Fibroblast of lung (primary cell): ENCODE results near the gene TERT. TPM values are rescaled to one million over a fixed set of nuclear protein-coding genes. Genes with fewer than 3 reads are reported as not detected.

Experiments
- DNase-seq, 2 donors: peaks; one replicate each; pipeline versions ENCODE4 v3.0.0 to v3.0.0-alpha.2; 2010; ENCODE audit warnings: low read depth in 2 of 2
- H2AFZ ChIP-seq: 2 replicates; pipeline ENCODE4 v1.5.1; 2012; ENCODE audit warnings: low read length, control low read depth, inconsistent platforms
- H3K27ac ChIP-seq: 2 replicates; pipeline ENCODE4 v1.5.1; 2011; ENCODE audit warnings: low read length, control low read depth; ENCODE audit not compliant: insufficient read depth
- H3K27me3 ChIP-seq: 2 replicates; pipeline ENCODE4 v1.5.1; 2011; ENCODE audit warnings: mild to moderate bottlenecking, low read length; ENCODE audit not compliant: control insufficient read depth, insufficient read depth
- H3K36me3 ChIP-seq: 2 replicates; pipeline ENCODE4 v1.5.1; 2011; ENCODE audit warnings: low read length; ENCODE audit not compliant: control insufficient read depth, insufficient read depth
- H3K4me1 ChIP-seq: 2 replicates; pipeline ENCODE4 v1.5.1; 2011; ENCODE audit warnings: low read length; ENCODE audit not compliant: control insufficient read depth, insufficient read depth; ENCODE audit errors: extremely low read depth
- H3K4me2 ChIP-seq: 2 replicates; pipeline ENCODE4 v1.5.1; 2011; ENCODE audit warnings: low read length, control low read depth; ENCODE audit not compliant: insufficient read depth; ENCODE audit errors: extremely low read depth
- H3K4me3 ChIP-seq, 4 experiments: fragments of 200-600 bp in 1 of 4; sonication (generic) in 1 of 4; replicated peaks in 1 of 4; 2 replicates each; pipeline ENCODE4 v1.5.1; 2011 to 2016; ENCODE audit warnings: low read length in 4 of 4, low read depth in 3 of 4, mild to moderate bottlenecking in 3 of 4, control low read depth in 2 of 4, inconsistent platforms in 1 of 4, mixed read lengths in 1 of 4; ENCODE audit not compliant: insufficient read depth in 1 of 4; ENCODE audit errors: control extremely low read depth in 1 of 4
- H3K79me2 ChIP-seq: 2 replicates; pipeline ENCODE4 v1.5.1; 2012; ENCODE audit warnings: mild to moderate bottlenecking, low read length, inconsistent platforms; ENCODE audit not compliant: control insufficient read depth, insufficient read depth
- H3K9ac ChIP-seq: 2 replicates; pipeline ENCODE4 v1.5.1; 2011; ENCODE audit warnings: mild to moderate bottlenecking, low read length, control low read depth; ENCODE audit not compliant: insufficient read depth
- H3K9me3 ChIP-seq: 2 replicates; pipeline ENCODE4 v1.5.1; 2012; ENCODE audit warnings: low read depth, low read length; ENCODE audit not compliant: control insufficient read depth, insufficient read depth
- H4K20me1 ChIP-seq: 2 replicates; pipeline ENCODE4 v1.5.1; 2011; ENCODE audit warnings: low read length; ENCODE audit not compliant: control insufficient read depth, insufficient read depth; ENCODE audit errors: extremely low read depth
- EZH2 ChIP-seq: IDR thresholded peaks from 2 replicates; pipeline ENCODE4 v1.5.1; 2012; ENCODE audit warnings: low read length, control low read depth, mild to moderate bottlenecking; ENCODE audit errors: missing control alignments
- polyA plus RNA-seq, 2 donors: library from polyadenylated mRNA; depleted of rRNA in 1 of 2; stranded (reverse) in 1 of 2; unstranded in 1 of 2; fragments of >200 nt; gene quantifications; 2 replicates each; pipeline ENCODE4 v1.2.1, GENCODE V29; 2011 to 2012; ENCODE audit warnings: missing spikeins in 1 of 2
- total RNA-seq: library from RNA; depleted of rRNA; stranded (reverse); fragments of >200 nt; gene quantifications from 2 replicates; pipeline ENCODE4 v1.2.1, GENCODE V29; 2014
- TF ChIP-seq, protein P1 (sequence below), 2 donors: IDR thresholded peaks in 1 of 2; conservative IDR thresholded peaks in 1 of 2; 1 replicate in 1 of 2; 2 replicates in 1 of 2; pipeline ENCODE4 v1.5.1; 2011 to 2012; ENCODE audit warnings: low read length in 2 of 2, control low read depth in 1 of 2, inconsistent platforms in 1 of 2, low read depth in 1 of 2, mild to moderate bottlenecking in 1 of 2

The TERT gene
- total and polyA plus RNA-seq, 2 donors (not counting 1 experiment from before 2014, with no cell fraction given): not detected

DNA sequence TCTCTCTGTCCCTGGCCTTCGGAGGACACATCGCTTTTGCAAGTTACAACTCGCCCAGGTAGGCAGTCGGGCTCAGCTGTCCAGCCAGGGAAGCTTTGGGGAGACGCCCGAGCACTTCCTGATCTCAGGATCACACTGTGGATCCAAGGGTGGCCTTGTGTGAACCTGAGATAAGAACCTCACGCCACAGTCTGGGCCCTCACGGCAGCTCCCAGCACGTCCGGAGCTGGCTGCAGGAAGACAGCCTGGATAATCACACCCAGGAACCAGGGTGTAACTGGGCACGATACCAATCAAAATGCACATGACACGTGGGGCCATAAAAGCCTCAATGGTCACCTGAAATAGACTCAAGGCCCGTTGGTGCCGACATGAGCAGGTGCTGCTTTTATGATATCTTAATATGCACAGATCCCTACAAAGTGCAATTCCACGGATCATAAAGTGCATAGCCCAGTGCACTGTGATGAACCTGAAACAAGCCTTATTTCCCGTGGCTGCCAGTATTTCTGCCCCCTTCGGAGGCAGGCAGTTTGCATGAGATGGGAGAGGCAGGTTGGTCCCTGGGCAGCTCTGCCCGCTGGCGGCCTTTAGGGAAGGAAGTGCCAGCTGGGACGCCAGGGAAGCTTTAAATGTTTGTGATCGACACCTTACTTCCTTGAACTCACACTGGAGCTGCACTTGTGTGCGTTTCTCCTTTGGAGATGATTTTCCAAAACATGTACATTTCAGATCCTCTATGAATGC is 55.2 kb downstream of the TERT start:
- Histone ChIP-seq H3K36me3 (no peaks in the 10 kb centered on the region), H3K27ac (no peak overlapping the region), H3K4me2 (no peak overlapping the region), H3K4me3 (no peak overlapping the region), H2AFZ (no peak overlapping the region), H4K20me1 (no peaks in the 10 kb centered on the region), H3K4me1 (no peaks in the 10 kb centered on the region), H3K27me3 (no peaks in the 10 kb centered on the region), H3K9me3 (no peaks in the 10 kb centered on the region), H3K79me2 (no peaks in the 10 kb centered on the region), H3K9ac (no peak overlapping the region)
- no peak for DNase-seq
- TF ChIP-seq, protein P1, sequence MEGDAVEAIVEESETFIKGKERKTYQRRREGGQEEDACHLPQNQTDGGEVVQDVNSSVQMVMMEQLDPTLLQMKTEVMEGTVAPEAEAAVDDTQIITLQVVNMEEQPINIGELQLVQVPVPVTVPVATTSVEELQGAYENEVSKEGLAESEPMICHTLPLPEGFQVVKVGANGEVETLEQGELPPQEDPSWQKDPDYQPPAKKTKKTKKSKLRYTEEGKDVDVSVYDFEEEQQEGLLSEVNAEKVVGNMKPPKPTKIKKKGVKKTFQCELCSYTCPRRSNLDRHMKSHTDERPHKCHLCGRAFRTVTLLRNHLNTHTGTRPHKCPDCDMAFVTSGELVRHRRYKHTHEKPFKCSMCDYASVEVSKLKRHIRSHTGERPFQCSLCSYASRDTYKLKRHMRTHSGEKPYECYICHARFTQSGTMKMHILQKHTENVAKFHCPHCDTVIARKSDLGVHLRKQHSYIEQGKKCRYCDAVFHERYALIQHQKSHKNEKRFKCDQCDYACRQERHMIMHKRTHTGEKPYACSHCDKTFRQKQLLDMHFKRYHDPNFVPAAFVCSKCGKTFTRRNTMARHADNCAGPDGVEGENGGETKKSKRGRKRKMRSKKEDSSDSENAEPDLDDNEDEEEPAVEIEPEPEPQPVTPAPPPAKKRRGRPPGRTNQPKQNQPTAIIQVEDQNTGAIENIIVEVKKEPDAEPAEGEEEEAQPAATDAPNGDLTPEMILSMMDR (conservative IDR thresholded peaks at IDR 0.05 in 1 of 2, IDR thresholded peaks at IDR 0.05 in 1 of 2; ENCODE audit: low read depth in 1 of 2, low read length in 2 of 2): no peak
- no peak for TF ChIP-seq EZH2

DNA sequence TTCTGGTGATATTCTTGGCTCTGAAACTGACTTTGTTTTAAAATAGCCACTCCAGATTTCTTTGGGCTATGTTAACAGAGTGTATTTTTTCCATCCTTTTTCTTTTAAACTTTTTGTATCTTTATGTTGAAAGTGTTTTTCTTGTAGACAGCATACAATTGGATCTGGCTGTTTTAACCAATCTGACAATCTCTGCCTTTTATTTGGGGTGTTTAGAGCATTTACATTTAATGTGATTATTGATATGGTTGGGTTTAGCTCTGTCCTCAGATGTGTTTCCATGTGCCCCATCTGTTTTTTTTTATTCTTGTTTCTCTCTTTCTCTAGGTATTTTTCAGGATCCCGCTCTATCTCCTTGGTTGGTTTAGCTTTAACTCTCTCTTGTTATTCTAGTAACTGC is 59.0 kb downstream of the TERT start:
- TF ChIP-seq, protein P1 (conservative IDR thresholded peaks at IDR 0.05 in 1 of 2, IDR thresholded peaks at IDR 0.05 in 1 of 2; ENCODE audit: low read depth in 1 of 2, low read length in 2 of 2): no peak
- TF ChIP-seq EZH2: no peak
- no peaks in the 10 kb centered on the region for H3K36me3 ChIP-seq
- H3K27me3 ChIP-seq: no peaks in the 10 kb centered on the region
- no peak overlapping the region for H2AFZ ChIP-seq
- no peaks in the 10 kb centered on the region for H3K79me2 ChIP-seq
- H3K4me3 ChIP-seq: no peak overlapping the region
- H4K20me1 ChIP-seq: no peaks in the 10 kb centered on the region
- no peak overlapping the region for H3K27ac ChIP-seq
- no peaks in the 10 kb centered on the region for H3K9me3 ChIP-seq
- no peak overlapping the region for H3K9ac ChIP-seq
- no peak overlapping the region for H3K4me2 ChIP-seq
- no peaks in the 10 kb centered on the region for H3K4me1 ChIP-seq
- no peak for DNase-seq

DNA sequence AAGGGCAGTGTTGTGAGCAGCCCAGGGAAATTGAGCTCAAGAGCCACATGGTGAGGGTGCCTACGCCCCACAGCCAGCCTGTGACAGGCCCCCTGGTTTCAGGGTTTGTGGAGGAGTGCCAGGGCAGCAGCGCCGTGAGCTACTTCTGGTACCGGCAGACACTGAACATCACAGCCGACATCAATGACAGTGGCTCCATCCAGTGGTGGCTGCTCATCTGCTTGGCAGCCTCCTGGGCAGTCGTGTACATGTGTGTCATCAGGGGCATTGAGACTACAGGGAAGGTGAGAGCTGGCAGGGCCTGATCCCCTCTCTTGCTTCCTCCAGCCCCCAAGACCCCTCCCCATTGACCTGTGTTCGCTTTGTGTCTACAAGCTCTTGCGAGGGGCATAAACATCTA is 59.5 kb downstream of the TERT start:
- H4K20me1 ChIP-seq: no peaks in the 10 kb centered on the region
- no peak overlapping the region for H3K4me2 ChIP-seq
- no peaks in the 10 kb centered on the region for H3K36me3 ChIP-seq
- no peak for DNase-seq
- no peaks in the 10 kb centered on the region for H3K79me2 ChIP-seq
- no peaks in the 10 kb centered on the region for H3K9me3 ChIP-seq
- no peak for TF ChIP-seq EZH2
- TF ChIP-seq, protein P1 (conservative IDR thresholded peaks at IDR 0.05 in 1 of 2, IDR thresholded peaks at IDR 0.05 in 1 of 2; ENCODE audit: low read depth in 1 of 2, low read length in 2 of 2): no peak
- no peaks in the 10 kb centered on the region for H3K27me3 ChIP-seq
- no peak overlapping the region for H3K4me3 ChIP-seq
- H3K27ac ChIP-seq: no peak overlapping the region
- H3K4me1 ChIP-seq: no peaks in the 10 kb centered on the region
- no peak overlapping the region for H3K9ac ChIP-seq
- no peak overlapping the region for H2AFZ ChIP-seq
